HepG2 (cell line): ENCODE measurements around the gene GSK3B. TPM values are rescaled to one million over a fixed set of nuclear protein-coding genes. Genes with fewer than 3 reads are reported as not detected.
A peak's percentile ranks its signal among the peaks of the same experiment; 100 is the strongest.

Experiments
- HDAC2 ChIP-seq: sonication (generic); formaldehyde crosslinking; IDR thresholded peaks from 2 replicates; pipeline ENCODE4 v1.4.0; 2020; ENCODE audit warnings: missing genetic modification reagents
- JUN ChIP-seq: sonication (generic); formaldehyde crosslinking; IDR thresholded peaks from 2 replicates; pipeline ENCODE4 v1.4.0; 2020; ENCODE audit warnings: mild to moderate bottlenecking, missing genetic modification reagents
- MTF1 ChIP-seq: sonication (generic); formaldehyde crosslinking; IDR thresholded peaks from 2 replicates; pipeline ENCODE4 v1.5.0; 2020; ENCODE audit warnings: missing genetic modification reagents
- PAX8 ChIP-seq: sonication (generic); formaldehyde crosslinking; IDR thresholded peaks from 2 replicates; pipeline ENCODE4 v1.8.0; 2022; ENCODE audit warnings: mild to moderate bottlenecking, missing genetic modification reagents, borderline replicate concordance
- POGK ChIP-seq: sonication (generic); formaldehyde crosslinking; conservative IDR thresholded peaks from 2 replicates; pipeline ENCODE4 v1.8.0; 2022; ENCODE audit warnings: mild to moderate bottlenecking, moderate library complexity, missing genetic modification reagents
- ZFP41 ChIP-seq: sonication (generic); formaldehyde crosslinking; IDR thresholded peaks from 2 replicates; pipeline ENCODE4 v1.4.0; 2020; ENCODE audit warnings: mild to moderate bottlenecking, missing genetic modification reagents, borderline replicate concordance
- ZNF33A ChIP-seq: sonication (generic); formaldehyde crosslinking; IDR thresholded peaks from 2 replicates; pipeline ENCODE4 v1.5.1; 2020; ENCODE audit warnings: missing genetic modification reagents, mild to moderate bottlenecking, moderate library complexity, borderline replicate concordance
- ZNF512 ChIP-seq: sonication (generic); formaldehyde crosslinking; IDR thresholded peaks from 2 replicates; pipeline ENCODE4 v1.4.0; 2020; ENCODE audit warnings: mild to moderate bottlenecking, missing genetic modification reagents
- ZSCAN31 ChIP-seq: sonication (generic); formaldehyde crosslinking; IDR thresholded peaks from 2 replicates; pipeline ENCODE4 v1.5.0; 2020; ENCODE audit warnings: low read depth, mild to moderate bottlenecking, missing genetic modification reagents
- polyA plus RNA-seq, 8 experiments: library from polyadenylated mRNA; depleted of rRNA in 3 of 8; stranded (reverse) in 7 of 8; unstranded in 1 of 8; fragments of >200 nt; fragmentation: Illumina TruSeq in 4 of 8; extraction: Trizol in 4 of 8; gene quantifications; 2 replicates each; pipeline versions ENCODE4 v1.2.1 to v1.2.3, GENCODE V29; 2011 to 2016; ENCODE audit warnings: low read depth in 4 of 8, missing spikeins in 1 of 8, mixed read lengths in 1 of 8; ENCODE audit not compliant: insufficient read depth in 1 of 8
- total RNA-seq, 5 experiments: library from RNA; depleted of rRNA; stranded (reverse); fragments of >200 nt; fragmentation: Illumina TruSeq; extraction: Trizol; gene quantifications; 2 replicates each; pipeline ENCODE4 v1.2.3, GENCODE V29; 2016; ENCODE audit warnings: low read depth in 1 of 5
- TF ChIP-seq, protein P1 (sequence below): sonication (generic); formaldehyde crosslinking; IDR thresholded peaks from 2 replicates; pipeline ENCODE4 v1.4.0; 2020; ENCODE audit warnings: mild to moderate bottlenecking, missing genetic modification reagents
- TF ChIP-seq, protein P2 (sequence below): sonication (generic); formaldehyde crosslinking; IDR thresholded peaks from 2 replicates; pipeline ENCODE4 v1.8.0; 2022; ENCODE audit warnings: missing genetic modification reagents, mild to moderate bottlenecking, moderate library complexity, borderline replicate concordance
- TF ChIP-seq, protein P3 (sequence below): IDR thresholded peaks from 2 replicates; pipeline ENCODE4 v1.6.1; 2016; ENCODE audit warnings: low read depth

Gene GSK3B
- total and polyA plus RNA-seq, 2 of the 13 experiments (the other 11 are each of a cell fraction or from before 2014, with no cell fraction given) = 22.3 to 30.1 TPM

- TF ChIP-seq ZFP41 = no peak
- no peak for TF ChIP-seq PAX8 (CRISPR knock-in tag)
- TF ChIP-seq, protein P1, sequence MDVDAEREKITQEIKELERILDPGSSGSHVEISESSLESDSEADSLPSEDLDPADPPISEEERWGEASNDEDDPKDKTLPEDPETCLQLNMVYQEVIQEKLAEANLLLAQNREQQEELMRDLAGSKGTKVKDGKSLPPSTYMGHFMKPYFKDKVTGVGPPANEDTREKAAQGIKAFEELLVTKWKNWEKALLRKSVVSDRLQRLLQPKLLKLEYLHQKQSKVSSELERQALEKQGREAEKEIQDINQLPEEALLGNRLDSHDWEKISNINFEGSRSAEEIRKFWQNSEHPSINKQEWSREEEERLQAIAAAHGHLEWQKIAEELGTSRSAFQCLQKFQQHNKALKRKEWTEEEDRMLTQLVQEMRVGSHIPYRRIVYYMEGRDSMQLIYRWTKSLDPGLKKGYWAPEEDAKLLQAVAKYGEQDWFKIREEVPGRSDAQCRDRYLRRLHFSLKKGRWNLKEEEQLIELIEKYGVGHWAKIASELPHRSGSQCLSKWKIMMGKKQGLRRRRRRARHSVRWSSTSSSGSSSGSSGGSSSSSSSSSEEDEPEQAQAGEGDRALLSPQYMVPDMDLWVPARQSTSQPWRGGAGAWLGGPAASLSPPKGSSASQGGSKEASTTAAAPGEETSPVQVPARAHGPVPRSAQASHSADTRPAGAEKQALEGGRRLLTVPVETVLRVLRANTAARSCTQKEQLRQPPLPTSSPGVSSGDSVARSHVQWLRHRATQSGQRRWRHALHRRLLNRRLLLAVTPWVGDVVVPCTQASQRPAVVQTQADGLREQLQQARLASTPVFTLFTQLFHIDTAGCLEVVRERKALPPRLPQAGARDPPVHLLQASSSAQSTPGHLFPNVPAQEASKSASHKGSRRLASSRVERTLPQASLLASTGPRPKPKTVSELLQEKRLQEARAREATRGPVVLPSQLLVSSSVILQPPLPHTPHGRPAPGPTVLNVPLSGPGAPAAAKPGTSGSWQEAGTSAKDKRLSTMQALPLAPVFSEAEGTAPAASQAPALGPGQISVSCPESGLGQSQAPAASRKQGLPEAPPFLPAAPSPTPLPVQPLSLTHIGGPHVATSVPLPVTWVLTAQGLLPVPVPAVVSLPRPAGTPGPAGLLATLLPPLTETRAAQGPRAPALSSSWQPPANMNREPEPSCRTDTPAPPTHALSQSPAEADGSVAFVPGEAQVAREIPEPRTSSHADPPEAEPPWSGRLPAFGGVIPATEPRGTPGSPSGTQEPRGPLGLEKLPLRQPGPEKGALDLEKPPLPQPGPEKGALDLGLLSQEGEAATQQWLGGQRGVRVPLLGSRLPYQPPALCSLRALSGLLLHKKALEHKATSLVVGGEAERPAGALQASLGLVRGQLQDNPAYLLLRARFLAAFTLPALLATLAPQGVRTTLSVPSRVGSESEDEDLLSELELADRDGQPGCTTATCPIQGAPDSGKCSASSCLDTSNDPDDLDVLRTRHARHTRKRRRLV = no peak
- TF ChIP-seq POGK (CRISPR knock-in tag) = 0 out of 2 replicates have a peak, but pooled peaks have one; percentile 23
- TF ChIP-seq, protein P2, sequence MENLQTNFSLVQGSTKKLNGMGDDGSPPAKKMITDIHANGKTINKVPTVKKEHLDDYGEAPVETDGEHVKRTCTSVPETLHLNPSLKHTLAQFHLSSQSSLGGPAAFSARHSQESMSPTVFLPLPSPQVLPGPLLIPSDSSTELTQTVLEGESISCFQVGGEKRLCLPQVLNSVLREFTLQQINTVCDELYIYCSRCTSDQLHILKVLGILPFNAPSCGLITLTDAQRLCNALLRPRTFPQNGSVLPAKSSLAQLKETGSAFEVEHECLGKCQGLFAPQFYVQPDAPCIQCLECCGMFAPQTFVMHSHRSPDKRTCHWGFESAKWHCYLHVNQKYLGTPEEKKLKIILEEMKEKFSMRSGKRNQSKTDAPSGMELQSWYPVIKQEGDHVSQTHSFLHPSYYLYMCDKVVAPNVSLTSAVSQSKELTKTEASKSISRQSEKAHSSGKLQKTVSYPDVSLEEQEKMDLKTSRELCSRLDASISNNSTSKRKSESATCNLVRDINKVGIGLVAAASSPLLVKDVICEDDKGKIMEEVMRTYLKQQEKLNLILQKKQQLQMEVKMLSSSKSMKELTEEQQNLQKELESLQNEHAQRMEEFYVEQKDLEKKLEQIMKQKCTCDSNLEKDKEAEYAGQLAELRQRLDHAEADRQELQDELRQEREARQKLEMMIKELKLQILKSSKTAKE (CRISPR knock-in tag) = peak; percentile 81; the same call in 1 of the 2 replicates
- peak; percentile 90 for TF ChIP-seq JUN (CRISPR knock-in tag)
- TF ChIP-seq, protein P3, sequence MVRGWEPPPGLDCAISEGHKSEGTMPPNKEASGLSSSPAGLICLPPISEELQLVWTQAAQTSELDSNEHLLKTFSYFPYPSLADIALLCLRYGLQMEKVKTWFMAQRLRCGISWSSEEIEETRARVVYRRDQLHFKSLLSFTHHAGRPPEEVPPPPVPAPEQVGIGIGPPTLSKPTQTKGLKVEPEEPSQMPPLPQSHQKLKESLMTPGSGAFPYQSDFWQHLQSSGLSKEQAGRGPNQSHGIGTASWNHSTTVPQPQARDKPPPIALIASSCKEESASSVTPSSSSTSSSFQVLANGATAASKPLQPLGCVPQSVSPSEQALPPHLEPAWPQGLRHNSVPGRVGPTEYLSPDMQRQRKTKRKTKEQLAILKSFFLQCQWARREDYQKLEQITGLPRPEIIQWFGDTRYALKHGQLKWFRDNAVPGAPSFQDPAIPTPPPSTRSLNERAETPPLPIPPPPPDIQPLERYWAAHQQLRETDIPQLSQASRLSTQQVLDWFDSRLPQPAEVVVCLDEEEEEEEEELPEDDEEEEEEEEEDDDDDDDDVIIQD (CRISPR knock-in tag) = peak; percentile 78
- no peak for TF ChIP-seq ZNF33A
- no peak for TF ChIP-seq ZNF512 (CRISPR knock-in tag)
- no peak for TF ChIP-seq MTF1
- no peak for TF ChIP-seq ZSCAN31
- peak; percentile 91 for TF ChIP-seq HDAC2 (CRISPR knock-in tag)
Observed at GRCh38 chr3:119794971-119795612, 299.2 kb downstream of the GSK3B start (continued).
